ENCODE measurements around the gene SFXN5.

SFXN5 gene

DNA sequence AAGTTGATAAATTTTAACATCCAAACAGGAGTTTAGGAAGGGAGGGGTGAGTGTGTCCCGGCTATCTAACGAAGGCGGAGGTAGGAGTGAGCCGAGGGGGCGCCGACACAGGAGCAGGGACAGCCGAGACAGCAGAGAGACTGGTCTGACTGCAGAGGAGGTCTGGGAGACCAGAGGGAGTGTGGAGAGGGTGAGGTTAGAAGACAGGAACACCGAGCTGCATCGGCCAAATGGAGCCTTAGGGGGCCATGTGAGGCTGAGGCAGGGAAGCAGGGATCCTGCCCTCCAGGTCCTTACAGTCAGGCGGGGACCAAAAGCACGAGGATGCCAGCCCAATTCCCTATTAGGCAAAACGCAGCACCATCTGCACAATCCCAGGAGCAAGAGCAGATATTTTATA lies 67.0 kb downstream of the SFXN5 start:
- Histone ChIP-seq H3K36me3 (ENCODE audit: control insufficient read depth in 2 of 2, insufficient read depth in 1 of 2, low read length in 2 of 2) (peaks cover 0 to 10% of the 10 kb centered on the region in 2 experiments; a peak in 1 of 3 replicates), H3K9me3 (ENCODE audit: control insufficient read depth, insufficient read depth, low read depth, low read length) (no peaks in the 10 kb centered on the region), H3K27ac (ENCODE audit: extremely low read depth, low read depth, low read length) (no peak overlapping the region), H3K4me3 (ENCODE audit: low read depth, low read length) (no peak overlapping the region), H3K4me1 (ENCODE audit: control insufficient read depth, insufficient read depth, low read length) (no peaks in the 10 kb centered on the region)
- TF ChIP-seq GLI4 (tag by site-specific recombination; IDR thresholded peaks at IDR 0.05), result no peak
- no peak for TF ChIP-seq ZNF654 (tag by site-specific recombination; IDR thresholded peaks at IDR 0.05; ENCODE audit: low read depth)
- TF ChIP-seq, protein P1, sequence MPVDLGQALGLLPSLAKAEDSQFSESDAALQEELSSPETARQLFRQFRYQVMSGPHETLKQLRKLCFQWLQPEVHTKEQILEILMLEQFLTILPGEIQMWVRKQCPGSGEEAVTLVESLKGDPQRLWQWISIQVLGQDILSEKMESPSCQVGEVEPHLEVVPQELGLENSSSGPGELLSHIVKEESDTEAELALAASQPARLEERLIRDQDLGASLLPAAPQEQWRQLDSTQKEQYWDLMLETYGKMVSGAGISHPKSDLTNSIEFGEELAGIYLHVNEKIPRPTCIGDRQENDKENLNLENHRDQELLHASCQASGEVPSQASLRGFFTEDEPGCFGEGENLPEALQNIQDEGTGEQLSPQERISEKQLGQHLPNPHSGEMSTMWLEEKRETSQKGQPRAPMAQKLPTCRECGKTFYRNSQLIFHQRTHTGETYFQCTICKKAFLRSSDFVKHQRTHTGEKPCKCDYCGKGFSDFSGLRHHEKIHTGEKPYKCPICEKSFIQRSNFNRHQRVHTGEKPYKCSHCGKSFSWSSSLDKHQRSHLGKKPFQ (tag by site-specific recombination; IDR thresholded peaks at IDR 0.05), result no peak
- no peak for TF ChIP-seq ZNF571 (tag by site-specific recombination; IDR thresholded peaks at IDR 0.05)
- no peak for TF ChIP-seq HOXA7 (CRISPR knock-in tag; IDR thresholded peaks at IDR 0.05; ENCODE audit: borderline replicate concordance)
- no peak for TF ChIP-seq ZNF747 (tag by site-specific recombination; IDR thresholded peaks at IDR 0.05)
- no peak for TF ChIP-seq KLF7 (tag by site-specific recombination; IDR thresholded peaks at IDR 0.05; ENCODE audit: borderline replicate concordance)
- TF ChIP-seq, protein P2, sequence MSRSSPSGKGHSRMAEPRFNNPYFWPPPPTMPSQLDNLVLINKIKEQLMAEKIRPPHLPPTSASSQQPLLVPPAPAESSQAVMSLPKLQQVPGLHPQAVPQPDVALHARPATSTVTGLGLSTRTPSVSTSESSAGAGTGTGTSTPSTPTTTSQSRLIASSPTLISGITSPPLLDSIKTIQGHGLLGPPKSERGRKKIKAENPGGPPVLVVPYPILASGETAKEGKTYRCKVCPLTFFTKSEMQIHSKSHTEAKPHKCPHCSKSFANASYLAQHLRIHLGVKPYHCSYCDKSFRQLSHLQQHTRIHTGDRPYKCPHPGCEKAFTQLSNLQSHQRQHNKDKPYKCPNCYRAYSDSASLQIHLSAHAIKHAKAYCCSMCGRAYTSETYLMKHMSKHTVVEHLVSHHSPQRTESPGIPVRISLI (tag by site-specific recombination; IDR thresholded peaks at IDR 0.05), result no peak
- no peak for TF ChIP-seq ZIC2 (tag by site-specific recombination; IDR thresholded peaks at IDR 0.05)
- TF ChIP-seq ZNF239 (tag by site-specific recombination; IDR thresholded peaks at IDR 0.05), result no peak
- no peak for TF ChIP-seq ZXDB (tag by site-specific recombination; IDR thresholded peaks at IDR 0.05)
- TF ChIP-seq ZNF155 (tag by site-specific recombination; IDR thresholded peaks at IDR 0.05), result no peak
- TF ChIP-seq SCRT2 (tag by site-specific recombination; IDR thresholded peaks at IDR 0.05), result no peak
- TF ChIP-seq ZBTB7A (tag by site-specific recombination; IDR thresholded peaks at IDR 0.05; ENCODE audit: low read depth), result no peak
- TF ChIP-seq SCRT1 (tag by site-specific recombination; IDR thresholded peaks at IDR 0.05; ENCODE audit: borderline replicate concordance), result no peak
- no peak for TF ChIP-seq GLIS2 (tag by site-specific recombination; IDR thresholded peaks at IDR 0.05)
- TF ChIP-seq ZNF548 (tag by site-specific recombination; IDR thresholded peaks at IDR 0.05), result no peak
- no peak for TF ChIP-seq SP3 (tag by site-specific recombination; IDR thresholded peaks at IDR 0.05)
- TF ChIP-seq ZNF521 (tag by site-specific recombination; IDR thresholded peaks at IDR 0.05), result no peak
- POLR2A ChIA-PET, result no interaction called here
- CTCF ChIA-PET, result interaction anchor here (2.2 kb wide), 1 partner anchor 11 kb away, joined by 13 read pairs; no protein-coding TSS in a partner anchor

DNA sequence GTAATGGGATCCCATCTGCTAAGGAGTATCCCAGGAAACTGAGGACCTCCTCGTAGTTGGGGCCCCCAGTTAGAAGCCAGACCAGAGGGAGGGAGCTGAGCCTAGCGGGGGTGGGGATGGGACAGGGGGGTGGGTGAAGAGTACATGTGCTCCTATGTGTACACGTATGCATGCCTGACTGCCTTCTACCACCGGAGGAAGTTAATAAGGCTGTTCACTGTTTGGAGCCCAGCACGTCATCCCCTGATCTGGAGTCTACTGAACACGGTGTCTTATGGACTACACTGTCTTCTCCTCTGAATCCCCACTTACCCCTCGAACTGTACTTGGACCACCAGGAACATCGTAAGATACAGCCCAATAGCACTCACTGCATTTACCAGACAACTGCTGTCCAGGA lies 68.5 kb downstream of the SFXN5 start:
- ChIA-PET POLR2A (no interaction called here), CTCF (interaction anchor here (2.2 kb wide), 1 partner anchor 9 kb away, joined by 13 read pairs; no protein-coding TSS in a partner anchor)
- no peak overlapping the region for H3K27ac ChIP-seq (ENCODE audit: extremely low read depth, low read depth, low read length)
- no peaks in the 10 kb centered on the region for H3K4me1 ChIP-seq (ENCODE audit: control insufficient read depth, insufficient read depth, low read length)
- peaks cover 0 to 3% of the 10 kb centered on the region in 2 experiments; a peak in 1 of 3 replicates for H3K36me3 ChIP-seq (ENCODE audit: control insufficient read depth in 2 of 2, insufficient read depth in 1 of 2, low read length in 2 of 2)
- TF ChIP-seq ZNF423 (tag by site-specific recombination; IDR thresholded peaks at IDR 0.05), result no peak
- no peak for TF ChIP-seq PRDM1 (tag by site-specific recombination; IDR thresholded peaks at IDR 0.05)
- TF ChIP-seq ZBTB17 (tag by site-specific recombination; IDR thresholded peaks at IDR 0.05), result no peak
- TF ChIP-seq ZNF510 (tag by site-specific recombination; IDR thresholded peaks at IDR 0.05; ENCODE audit: insufficient replicate concordance), result no peak
- TF ChIP-seq KLF16 (tag by site-specific recombination; IDR thresholded peaks at IDR 0.05), result no peak
- no peak for TF ChIP-seq KLF1 (tag by site-specific recombination; IDR thresholded peaks at IDR 0.05)
- TF ChIP-seq, protein P3, sequence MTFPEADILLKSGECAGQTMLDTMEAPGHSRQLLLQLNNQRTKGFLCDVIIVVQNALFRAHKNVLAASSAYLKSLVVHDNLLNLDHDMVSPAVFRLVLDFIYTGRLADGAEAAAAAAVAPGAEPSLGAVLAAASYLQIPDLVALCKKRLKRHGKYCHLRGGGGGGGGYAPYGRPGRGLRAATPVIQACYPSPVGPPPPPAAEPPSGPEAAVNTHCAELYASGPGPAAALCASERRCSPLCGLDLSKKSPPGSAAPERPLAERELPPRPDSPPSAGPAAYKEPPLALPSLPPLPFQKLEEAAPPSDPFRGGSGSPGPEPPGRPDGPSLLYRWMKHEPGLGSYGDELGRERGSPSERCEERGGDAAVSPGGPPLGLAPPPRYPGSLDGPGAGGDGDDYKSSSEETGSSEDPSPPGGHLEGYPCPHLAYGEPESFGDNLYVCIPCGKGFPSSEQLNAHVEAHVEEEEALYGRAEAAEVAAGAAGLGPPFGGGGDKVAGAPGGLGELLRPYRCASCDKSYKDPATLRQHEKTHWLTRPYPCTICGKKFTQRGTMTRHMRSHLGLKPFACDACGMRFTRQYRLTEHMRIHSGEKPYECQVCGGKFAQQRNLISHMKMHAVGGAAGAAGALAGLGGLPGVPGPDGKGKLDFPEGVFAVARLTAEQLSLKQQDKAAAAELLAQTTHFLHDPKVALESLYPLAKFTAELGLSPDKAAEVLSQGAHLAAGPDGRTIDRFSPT (tag by site-specific recombination; IDR thresholded peaks at IDR 0.05), result no peak
- no peak for TF ChIP-seq ZNF600 (tag by site-specific recombination; IDR thresholded peaks at IDR 0.05)
- no peak for TF ChIP-seq ZNF785 (tag by site-specific recombination; IDR thresholded peaks at IDR 0.05)
- no peak for TF ChIP-seq ZNF514 (tag by site-specific recombination; IDR thresholded peaks at IDR 0.05)
- no peaks in the 10 kb centered on the region for H3K9me3 ChIP-seq (ENCODE audit: control insufficient read depth, insufficient read depth, low read depth, low read length)
- no peak overlapping the region for H3K4me3 ChIP-seq (ENCODE audit: low read depth, low read length)

All from HEK293 (cell line).